Germinal center (tissue), 1 donor: ENCODE results near the gene SPACDR.
"Not testable (repeated sequence)": the region's sequence is repeated elsewhere in the genome, so short reads cannot be mapped to it uniquely, and the experiment has no call there.

Experiments
- DNase-seq: peaks from one replicate; pipeline ENCODE4 v3.0.0; 2012; ENCODE audit warnings: mixed read lengths, low spot score

The SPACDR gene

DNA sequence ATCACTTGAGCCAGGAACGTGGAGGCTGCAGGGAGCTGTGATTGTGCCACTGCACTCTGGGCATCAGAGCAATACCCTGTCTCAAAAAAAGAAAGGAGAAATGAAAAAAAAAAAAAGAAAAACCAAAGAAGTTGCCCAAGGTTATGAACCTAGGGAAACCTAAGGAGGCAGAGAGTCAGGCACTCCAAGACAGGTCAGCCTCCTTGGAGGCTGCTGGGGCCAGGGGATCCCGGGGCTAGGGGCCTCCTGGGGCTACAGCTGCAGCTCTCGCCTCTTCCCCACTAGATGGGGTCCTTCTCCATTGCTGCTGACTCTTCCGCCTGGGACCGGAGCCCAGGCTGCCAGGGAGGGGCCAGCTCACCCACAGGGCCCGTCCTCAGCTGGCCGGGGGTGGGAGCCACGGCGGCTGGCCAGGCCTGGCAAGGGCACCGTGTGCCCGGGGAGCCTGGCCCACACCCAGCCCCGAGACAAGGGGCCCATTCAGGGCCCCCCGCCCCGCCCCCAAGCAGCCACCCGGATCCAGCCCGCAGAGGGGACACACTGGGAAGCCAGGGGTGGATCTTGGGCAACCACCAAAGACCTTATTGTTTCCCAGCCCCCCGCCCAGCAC, 1.7 kb upstream of the SPACDR start:
- no peak for DNase-seq

DNA sequence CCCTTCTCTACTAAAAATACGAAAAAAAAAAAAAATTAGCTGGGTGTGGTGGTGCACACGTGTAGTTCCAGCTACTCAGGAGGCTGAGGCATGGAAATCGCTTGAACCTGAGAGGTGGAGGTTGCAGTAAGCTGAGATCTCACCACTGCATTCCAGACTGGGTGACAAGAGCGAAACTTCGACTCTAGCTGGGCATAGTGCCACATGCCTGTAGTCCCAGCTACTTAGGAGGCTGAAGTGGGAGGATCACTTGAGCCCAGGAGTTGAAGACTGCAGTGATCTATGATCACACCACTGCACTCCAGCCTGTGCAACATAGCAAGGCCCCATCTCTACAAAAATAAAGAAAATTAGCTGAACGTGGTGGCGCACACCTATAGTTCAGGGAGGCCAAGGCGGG, 1.2 kb upstream of the SPACDR start:
- no peak for DNase-seq

DNA sequence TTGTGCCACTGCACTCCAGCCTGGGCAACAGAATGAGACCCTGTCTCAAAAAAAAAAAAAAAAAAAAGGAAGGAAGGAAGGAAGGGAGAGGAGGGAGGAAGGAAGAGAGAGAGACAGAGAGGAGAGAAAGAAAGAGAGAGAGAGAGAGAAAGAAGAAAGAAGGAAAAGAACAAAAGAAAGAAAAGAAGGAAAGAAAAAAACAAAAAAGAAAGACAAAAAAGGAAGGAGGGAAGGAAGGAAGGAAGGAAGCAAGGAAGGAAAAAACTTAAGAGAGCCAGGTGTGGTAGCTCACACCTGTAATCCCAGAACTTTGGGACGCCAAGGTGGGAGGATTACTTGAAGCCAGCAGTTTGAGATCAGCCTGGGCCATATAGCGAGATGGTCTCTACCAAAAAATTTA, 731 bp upstream of the SPACDR start:
- DNase-seq = no peak

DNA sequence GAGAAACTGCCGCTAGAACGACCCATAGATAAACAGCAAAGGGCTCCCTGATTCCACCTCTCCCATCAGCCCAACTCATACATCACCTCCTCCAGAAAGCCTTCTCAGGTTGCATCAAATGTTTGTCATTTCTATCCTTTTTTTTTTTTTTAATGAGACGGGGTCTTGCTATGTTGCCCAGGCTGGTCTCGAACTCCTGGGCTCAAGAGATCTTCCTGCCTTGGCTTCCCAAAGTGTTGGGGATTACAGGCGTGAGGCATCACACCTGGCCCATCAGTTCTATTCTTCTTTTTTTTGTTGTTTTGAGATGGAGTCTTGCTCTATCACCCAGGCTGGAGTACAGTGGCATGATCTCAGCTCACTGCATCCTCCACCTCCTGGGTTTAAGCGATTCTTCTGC, 7.0 kb downstream of the SPACDR start:
- no peak for DNase-seq

DNA sequence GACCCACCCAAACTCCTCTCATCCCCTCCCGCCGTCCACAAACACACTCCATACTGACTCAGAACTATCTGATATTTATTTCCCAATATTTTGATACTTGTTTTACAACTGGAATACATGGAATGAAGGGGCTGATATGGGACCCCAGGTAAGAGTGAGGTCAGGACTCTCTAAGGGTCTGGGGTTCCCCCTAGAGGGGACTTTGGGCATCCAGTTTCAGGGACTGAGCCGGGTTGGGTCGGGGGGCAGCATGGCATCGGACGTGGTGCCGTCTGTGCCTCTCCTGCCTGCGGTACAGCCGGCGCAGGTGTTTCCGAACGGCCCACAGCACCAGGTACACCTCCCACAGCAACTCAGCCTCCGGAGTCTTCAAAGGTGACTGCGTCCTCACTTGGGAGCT, 7.5 kb downstream of the SPACDR start:
- DNase-seq = no peak

DNA sequence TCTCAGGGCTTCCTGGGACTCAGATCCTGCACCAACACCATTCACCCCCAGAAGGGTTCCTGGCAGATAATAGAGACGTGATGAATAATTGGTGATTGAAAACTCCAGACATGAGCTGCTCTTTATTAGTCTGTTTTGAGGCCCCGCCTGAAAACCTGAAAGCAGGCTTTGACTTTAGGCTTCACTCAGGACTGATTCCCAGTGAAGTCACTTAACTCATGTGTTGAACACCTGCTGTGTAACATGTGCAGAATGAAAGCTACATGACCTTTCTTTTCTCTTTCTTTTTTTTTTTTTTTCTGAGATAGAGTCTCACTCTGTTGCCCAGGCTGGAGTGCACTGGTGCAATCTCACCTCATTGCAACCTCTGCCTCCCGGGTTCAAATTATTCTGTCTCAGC, 8.9 kb downstream of the SPACDR start:
- DNase-seq = no peak

DNA sequence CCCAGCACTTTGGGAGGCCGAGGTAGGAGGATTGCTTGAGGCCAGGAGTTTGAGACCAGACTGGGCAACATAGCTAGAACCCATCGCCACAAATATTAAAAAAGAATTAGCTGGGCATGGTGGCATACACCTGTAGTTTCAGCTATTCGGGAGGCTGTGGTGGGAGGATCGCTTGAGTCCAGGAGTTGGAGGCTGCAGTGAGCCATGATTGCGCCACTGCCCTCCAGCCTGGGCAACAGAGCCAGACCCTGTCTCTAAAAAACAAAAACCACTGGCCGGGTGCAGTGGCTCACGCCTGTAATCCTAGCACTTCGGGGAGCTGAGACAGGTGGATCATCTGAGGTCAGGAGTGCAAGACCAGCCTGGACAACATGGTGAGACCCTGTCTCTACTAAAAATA, 10.2 kb downstream of the SPACDR start:
- not testable (repeated sequence) for DNase-seq

DNA sequence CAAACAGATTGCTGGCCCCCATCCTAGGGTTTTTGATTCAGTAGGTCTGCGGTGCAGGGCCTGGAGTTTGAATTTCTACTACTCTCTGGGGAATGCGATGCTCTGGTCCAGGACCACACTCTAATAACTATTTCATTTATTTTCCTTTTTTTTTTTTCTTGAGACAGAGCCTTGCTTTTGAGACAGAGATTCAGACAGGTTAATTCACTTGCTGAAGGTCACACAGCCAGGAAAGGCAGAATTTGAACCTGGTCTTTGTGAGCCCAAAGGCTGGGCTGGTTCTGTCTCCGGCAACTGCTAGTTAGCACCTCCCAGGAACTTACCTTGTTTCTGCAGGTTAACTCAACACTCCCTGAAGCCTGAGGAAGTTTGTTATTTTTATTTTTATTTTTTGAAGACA, 11.5 kb downstream of the SPACDR start:
- DNase-seq = no peak

DNA sequence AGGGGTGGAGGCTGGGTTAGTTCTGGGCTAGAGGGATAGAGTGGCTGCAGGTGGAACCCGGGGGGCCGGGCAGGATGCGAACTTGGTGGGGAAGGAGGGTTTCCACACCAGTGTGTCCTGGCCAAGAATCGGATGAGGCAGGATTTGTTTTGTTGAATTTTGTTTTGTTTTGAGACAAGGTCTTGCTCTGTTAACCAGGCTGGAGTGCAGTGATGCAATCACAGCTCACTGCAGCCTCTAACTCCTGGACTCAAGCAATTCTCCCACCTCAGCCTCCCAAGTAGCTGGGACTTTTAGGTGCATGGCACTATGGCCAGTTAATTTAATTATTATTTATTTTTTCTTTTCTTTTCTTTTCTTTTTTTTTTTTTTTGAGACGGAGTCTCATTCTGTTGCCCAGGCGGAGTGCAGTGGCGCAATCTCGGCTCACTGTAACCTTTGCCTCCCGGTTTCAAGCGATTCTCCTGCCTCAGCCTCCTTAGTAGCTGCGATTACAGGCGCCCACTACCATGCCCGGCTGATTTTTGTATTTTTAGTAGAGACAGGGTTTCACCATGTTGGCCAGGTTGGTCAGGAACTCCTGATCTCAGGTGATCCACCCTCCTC, 14.8 kb downstream of the SPACDR start:
- no peak for DNase-seq

DNA sequence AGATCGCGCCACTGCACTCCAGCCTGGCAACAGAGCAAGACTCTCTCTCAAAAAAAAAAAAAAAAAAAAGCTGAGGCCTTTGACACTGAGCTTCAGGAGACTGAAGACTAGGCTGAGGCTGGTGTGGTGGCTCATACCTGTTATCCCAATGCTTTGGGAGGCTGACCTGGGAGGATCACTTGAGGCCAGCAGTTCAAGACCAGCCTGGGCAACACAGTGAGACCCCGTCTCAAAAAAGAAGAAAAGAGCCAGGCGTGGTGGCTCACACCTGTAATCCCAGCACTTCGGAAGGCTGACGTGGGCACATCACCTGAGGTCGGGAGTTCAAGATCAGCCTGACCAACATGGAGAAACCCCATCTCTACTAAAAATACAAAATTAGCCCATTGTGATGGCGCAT, 16.7 kb downstream of the SPACDR start:
- DNase-seq = not testable (repeated sequence)

DNA sequence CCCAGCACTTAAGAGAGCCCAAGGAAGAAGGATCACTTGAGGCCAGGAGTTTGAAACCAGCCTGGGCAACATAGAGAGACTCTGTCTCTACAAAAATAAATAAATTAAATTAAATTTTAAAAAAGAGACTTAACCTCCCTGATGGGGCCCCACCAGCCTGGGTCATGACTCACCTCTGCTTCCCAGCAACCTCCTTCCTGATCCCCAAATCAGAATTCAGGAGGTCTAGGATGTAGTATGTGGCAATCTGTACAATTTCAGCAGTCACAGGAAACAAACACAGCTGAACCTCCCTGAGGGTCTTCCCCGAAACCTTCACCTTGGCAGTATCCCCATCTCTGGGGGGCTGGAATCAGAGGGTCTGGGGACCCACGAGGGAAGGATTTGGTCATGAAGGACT, 18.0 kb downstream of the SPACDR start:
- no peak for DNase-seq

DNA sequence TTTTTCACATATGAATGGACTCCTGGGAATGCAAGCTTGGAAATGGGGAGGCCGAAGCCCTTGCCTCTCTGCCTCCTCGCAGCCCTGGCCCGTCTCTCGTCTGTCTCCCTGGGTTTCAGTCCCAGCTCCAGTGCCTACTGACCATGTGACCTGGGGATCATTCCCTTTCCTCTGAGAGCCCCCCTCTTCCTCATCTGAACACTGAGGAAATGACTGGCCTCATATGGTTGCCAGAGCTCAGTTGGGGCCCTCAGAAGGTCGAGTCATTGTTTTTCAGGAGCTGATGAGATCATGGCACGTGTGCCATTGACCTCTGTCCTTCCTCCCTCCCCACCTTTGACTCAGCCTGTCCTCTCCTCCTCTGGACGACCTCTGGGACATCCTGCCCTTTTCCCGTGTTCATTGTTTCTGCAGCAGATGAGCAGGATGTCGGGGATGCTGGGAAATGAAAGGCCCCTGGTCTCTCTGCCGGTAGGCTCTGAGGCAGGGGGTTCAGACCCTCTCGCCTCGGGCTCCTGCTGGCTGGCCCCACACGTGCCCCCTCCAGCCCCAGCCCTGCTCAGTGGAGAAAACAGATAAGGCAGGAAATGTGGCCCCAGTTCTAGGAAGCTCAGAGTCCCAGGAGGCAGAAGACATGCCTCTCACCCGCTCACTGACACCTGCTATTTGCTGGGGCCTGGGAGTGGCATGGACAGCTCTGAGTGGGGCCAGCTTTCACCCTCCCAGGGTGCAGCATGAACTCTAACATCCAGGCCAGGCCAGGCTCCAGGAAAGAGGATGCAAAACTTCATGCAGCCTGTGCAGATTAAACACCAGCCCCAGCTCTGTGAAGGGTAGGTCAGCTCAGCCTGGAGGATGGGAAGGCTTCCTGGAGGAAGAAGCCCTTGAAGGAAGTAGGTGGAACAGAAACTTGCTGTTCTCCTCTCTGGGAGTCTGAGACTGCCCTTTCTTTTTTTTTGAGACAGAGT, 19.5 kb downstream of the SPACDR start:
- no peak for DNase-seq

DNA sequence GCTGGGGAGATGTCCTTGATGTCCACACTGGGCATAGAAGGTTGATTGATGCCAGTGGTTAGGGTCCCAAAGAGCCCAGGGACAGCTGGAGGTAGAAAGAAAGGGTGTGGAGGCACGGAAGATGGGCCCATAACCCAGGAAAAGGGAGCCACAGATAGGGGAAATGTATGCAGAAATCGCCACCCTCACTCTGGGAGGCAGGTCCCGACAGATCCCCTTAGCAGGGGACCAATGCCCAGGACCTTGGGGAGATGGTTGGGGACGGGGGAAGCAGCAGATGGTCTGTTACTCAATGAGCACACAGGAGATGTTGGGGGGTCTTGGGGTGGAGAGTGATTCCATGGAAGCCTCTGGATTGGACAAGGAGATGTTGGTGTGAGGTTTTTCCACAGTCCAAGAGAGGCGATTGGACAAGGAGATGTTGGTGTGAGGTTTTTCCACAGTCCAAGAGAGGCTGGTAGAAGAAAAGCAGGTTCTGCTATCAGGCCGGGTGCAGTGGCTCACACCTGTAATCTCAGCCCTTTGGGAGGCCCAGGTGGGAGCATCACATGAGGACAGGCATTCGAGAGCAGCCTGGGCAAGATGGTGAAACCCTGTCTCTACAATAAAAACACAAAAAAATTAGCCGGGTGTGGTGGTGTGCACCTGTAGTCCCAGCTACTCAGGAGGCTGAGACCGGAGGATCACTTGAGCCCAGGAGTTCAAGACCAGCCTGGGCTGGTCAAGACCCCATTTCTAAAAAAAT, 20.8 kb downstream of the SPACDR start:
- DNase-seq = no peak

DNA sequence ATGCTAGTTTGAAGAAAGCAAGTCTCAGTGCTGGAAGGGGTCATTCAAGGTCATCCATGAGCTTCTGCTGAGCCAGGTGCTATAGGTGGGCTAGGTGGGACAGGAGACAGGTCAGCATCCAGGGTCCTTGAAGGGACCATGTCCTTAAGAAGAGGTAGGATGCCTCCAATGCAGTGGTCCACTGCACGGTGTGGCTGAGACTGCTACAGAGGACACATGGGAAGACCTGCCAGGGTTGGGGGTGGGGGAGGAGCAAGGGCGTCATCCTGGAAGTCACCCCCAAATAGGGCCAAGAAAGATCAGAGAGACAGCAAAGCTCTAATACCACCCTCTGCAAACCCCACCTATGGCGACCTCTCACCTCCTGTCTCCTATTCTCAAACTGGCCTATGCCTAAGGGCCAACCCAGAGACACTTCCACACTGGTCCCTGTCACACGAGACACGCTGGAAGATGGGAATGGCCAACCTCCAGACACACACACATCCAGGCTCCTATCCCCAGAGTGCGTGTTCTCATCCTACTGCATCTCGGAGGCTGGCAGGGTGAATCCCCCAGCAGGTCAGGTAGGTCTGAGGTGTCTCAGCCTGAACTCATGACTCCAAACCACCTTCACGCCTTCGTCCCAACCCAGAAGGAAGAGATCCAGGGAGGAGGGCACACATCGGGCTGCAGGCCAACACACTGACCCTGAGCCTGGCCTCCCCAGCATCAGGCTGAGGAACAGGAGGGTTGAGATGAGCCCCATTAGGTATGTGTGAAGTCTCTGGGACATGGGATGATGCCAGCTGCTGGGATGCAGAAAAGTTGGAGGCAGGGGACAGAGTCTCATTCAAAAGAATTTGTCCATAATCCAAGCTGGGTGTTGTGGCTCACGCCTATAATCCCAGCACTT, 22.2 kb downstream of the SPACDR start:
- no peak for DNase-seq

DNA sequence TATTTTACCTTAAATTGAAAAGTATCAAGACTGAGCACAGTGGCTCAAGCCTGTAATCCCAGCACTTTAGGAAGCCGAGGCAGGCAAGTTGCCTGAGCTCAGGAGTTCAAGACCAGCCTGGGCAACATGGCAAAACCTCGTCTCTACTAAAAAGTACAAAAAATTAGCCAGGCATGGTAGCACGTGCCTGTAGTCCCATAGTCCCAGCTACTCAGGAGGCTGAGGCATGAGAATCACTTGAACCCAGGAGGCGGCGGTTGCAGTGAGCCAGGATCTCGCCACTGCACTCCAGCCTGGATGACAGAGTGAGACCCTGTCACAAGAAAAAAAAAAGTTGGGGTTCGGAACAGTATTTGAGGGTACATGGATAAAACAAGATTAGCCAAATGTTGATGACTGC, 24.8 kb downstream of the SPACDR start:
- not testable (repeated sequence) for DNase-seq

DNA sequence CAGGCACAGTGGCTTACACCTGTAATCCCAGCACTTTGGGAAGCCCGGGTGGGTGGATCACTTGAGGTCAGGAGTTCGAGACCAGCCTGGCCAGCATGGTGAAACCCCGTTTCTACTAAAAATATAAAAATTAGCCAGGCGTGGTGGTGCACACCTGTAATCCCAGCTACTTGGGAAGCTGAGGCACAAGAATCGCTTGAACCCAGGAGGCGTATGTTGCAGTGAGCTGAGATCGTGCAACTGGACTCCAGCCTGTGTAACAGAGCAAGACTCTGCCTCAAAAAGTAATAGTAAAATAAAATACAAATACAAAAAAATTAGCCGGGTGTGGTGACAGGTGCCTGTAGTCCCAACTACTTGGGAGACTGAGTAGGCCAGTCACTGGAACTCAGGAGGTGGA, 25.3 kb downstream of the SPACDR start:
- not testable (repeated sequence) for DNase-seq

DNA sequence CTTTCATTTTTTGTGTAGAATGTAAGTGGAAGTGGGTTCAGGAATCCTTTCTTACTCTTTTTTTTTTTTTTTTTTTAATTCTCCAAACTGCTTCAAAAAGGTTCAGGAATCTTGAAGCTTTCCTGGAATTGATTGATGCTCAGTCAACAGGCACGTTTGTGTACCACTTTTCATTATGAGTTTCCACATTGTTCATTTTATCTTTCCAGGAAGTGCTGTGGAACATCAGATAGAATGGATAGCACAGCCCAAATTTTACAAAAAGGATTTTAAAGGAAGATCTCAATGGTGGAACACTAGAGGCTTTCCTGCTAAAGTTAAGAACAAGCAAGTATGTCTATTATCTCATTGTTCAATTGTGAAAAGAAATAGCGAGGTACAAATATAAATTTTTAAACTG, 25.9 kb downstream of the SPACDR start:
- DNase-seq = no peak

DNA sequence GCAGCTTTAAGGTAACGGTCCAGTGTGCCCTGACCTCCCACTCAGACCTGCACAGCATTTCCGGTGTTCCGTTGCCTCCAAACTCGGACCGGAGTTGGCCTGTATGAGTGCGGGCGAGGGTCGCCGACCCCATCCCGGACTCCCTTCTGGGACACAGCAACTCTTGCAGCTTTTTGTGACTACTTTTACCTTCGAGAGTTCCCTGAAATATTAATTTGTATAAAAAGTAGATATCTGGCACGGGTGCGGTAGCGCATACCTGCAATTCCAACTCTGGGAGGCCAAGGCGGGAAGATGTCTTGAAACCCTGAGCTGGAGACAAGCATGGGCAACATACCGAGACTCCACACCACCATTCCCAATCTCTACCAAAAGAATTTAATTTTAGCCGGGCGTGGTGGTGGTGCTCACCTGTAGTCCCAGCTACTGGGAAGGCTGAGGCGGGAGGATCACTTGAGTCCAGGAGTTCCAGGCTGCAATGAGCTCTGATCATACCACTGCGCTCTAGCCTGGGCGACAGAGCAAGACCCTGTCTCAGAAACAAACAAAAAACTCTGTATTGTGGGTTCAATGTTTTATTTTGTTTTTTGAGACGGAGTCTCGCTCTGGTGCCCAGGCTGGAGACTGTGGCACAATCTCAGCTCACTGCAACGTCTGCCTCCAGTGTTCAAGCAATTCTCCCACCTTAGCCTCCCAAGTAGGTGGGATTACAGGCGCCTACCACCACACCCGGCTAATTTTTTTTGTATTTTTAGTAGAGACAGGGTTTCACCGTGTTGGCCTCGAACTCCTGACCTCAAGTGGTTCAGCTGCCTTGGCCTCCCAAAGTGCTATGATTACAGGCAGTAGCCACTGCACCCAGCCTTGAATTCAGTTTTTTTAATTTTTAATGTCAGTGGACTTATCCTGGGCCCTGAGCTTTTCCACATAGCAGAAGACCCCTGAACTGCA, 26.6 kb downstream of the SPACDR start:
- DNase-seq = no peak

DNA sequence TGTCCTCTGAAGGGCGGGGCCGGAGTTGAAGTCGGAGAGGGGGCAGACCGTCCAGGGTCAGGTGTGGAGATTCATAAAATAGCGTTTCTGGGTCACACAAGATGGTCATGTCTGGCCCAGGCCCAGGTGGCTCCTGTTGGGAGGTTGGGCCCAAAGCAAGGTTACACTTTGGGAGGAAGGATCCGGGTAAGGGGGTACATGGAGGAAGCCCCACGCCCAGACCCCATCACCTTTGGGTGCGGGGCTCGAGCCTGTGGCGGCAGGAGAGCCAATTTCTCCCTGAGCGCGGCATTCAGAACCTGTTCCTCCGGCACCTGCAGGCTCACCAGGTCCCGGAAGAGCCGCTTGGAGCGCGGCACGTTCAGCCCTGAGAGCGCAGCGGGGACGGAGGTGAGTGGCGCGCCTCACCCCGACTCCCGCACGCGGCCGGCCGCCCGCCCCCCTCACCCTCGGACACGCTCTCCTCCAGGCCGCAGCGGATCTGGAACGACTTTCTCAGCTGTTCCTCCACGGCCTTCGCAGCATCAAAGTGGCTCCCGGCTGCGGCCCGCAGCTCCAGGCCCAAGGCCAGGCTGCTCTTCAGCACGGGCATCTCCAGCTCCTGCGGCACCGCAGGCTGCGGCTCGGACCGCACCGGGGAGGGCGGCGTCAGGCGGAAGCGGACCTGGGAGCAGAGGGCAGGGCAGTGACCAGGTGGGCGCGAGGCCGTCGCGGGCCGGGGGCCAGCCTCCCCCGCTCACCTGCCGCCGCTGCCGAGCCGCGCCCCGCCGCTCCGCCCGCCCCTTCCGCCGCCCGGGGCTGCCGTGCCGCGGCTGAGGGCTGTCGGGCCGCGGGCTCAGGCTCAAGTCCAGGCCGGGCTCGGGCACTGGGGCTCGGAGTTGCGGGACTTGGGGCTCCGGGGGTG, 28.4 kb downstream of the SPACDR start:
- DNase-seq = peak; percentile 77
